Measurements from ENCODE around the gene ARHGAP1.

DNA sequence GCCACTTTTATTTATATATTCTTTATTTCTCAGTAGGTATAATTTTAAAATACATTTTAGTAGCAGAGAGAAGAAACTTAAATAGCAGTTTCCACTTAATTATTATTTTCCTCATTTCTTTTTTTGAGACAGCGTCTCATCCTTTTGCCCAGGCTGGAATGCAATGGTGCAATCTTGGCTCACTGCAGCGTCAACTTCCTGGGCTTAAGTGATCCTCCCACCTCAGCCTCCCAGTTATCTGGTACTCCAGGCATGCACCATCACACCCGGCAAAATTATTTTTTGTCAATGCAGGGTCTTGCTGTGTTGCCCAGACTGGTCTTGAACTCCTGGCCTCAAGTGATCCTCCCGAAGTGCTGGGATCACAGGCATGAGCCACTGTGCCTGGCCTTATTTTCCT is 44.8 kb downstream of the ARHGAP1 start:
- TF ChIP-seq CTCF (IDR thresholded peaks at IDR 0.05) (no peak), EP300 (IDR thresholded peaks at IDR 0.05) (no peak)
